Keratinocyte (primary cell): ENCODE data around the gene APCDD1L.
"Not testable (repeated sequence)": the region's sequence is repeated elsewhere in the genome, so short reads cannot be mapped to it uniquely, and the experiment has no call there.

Experiments used
- CTCF ChIP-seq, 3 experiments: IDR thresholded peaks in 1 of 3; conservative IDR thresholded peaks in 1 of 3; optimal IDR thresholded peaks in 1 of 3; 2 replicates in 2 of 3; 3 replicates in 1 of 3; pipeline versions ENCODE3 to v1.5.1; 2011; ENCODE audit warnings: low read length in 3 of 3, mild to moderate bottlenecking in 3 of 3, moderate library complexity in 2 of 3, control low read depth in 1 of 3, inconsistent platforms in 1 of 3; ENCODE audit not compliant: insufficient read depth in 2 of 3; ENCODE audit errors: extremely low read depth in 1 of 3
- EZH2 ChIP-seq: IDR thresholded peaks from one replicate; pipeline ENCODE4 v1.6.1; 2012; ENCODE audit warnings: inconsistent platforms, mild to moderate bottlenecking, low read length, moderate library complexity

- not testable (repeated sequence) for TF ChIP-seq CTCF (optimal IDR thresholded peaks at IDR 0.05 in 1 of 3, IDR thresholded peaks at IDR 0.05 in 1 of 3, conservative IDR thresholded peaks at IDR 0.05 in 1 of 3; ENCODE audit: extremely low read depth in 1 of 3, insufficient read depth in 2 of 3, low read length in 3 of 3); EZH2
These were observed 101.0 kb downstream of the APCDD1L start for GRCh38 chr20:58414216-58414615.
